C4-2B (cell line): Measurements from ENCODE around the gene PCSK5.

ENCODE experiments used
- ZFX ChIP-seq: fragments of 450-650 bp; IDR thresholded peaks from 2 replicates; pipeline ENCODE4 v1.6.1; 2017
- TF ChIP-seq, protein P1 (sequence below): fragments of 450-650 bp; conservative IDR thresholded peaks from 2 replicates; pipeline ENCODE4 v1.5.1; 2017; ENCODE audit warnings: mild to moderate bottlenecking

- TF ChIP-seq, protein P1, sequence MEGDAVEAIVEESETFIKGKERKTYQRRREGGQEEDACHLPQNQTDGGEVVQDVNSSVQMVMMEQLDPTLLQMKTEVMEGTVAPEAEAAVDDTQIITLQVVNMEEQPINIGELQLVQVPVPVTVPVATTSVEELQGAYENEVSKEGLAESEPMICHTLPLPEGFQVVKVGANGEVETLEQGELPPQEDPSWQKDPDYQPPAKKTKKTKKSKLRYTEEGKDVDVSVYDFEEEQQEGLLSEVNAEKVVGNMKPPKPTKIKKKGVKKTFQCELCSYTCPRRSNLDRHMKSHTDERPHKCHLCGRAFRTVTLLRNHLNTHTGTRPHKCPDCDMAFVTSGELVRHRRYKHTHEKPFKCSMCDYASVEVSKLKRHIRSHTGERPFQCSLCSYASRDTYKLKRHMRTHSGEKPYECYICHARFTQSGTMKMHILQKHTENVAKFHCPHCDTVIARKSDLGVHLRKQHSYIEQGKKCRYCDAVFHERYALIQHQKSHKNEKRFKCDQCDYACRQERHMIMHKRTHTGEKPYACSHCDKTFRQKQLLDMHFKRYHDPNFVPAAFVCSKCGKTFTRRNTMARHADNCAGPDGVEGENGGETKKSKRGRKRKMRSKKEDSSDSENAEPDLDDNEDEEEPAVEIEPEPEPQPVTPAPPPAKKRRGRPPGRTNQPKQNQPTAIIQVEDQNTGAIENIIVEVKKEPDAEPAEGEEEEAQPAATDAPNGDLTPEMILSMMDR, result no peak
- TF ChIP-seq ZFX, result no peak
Measured at GRCh38 chr9:76044266-76044819, 153.9 kb downstream of the PCSK5 start.
